ENCODE results near the gene IMMT.

- TF ChIP-seq POLR2A (IDR thresholded peaks at IDR 0.05; ENCODE audit: low read length) (no peak), GATA1 (IDR thresholded peaks at IDR 0.05; ENCODE audit: low read depth, low read length) (no peak)
Measured at GRCh38 chr2:86202336-86202692, 7.1 kb upstream of the IMMT start.
